ENCODE data around the gene EMP1.

- TF ChIP-seq, protein P1, sequence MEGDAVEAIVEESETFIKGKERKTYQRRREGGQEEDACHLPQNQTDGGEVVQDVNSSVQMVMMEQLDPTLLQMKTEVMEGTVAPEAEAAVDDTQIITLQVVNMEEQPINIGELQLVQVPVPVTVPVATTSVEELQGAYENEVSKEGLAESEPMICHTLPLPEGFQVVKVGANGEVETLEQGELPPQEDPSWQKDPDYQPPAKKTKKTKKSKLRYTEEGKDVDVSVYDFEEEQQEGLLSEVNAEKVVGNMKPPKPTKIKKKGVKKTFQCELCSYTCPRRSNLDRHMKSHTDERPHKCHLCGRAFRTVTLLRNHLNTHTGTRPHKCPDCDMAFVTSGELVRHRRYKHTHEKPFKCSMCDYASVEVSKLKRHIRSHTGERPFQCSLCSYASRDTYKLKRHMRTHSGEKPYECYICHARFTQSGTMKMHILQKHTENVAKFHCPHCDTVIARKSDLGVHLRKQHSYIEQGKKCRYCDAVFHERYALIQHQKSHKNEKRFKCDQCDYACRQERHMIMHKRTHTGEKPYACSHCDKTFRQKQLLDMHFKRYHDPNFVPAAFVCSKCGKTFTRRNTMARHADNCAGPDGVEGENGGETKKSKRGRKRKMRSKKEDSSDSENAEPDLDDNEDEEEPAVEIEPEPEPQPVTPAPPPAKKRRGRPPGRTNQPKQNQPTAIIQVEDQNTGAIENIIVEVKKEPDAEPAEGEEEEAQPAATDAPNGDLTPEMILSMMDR (IDR thresholded peaks at IDR 0.05; ENCODE audit: poor library complexity): no peak
- no peak for TF ChIP-seq EZH2phosphoT487 (IDR thresholded peaks at IDR 0.05; ENCODE audit: low read depth, severe bottlenecking, unreplicated experiment)
- TF ChIP-seq EZH2 (IDR thresholded peaks at IDR 0.05; ENCODE audit: borderline replicate concordance): no peak
Measured at GRCh38 chr12:13220838-13221237, 24.3 kb downstream of the EMP1 start.
